ENCODE results near the gene MIB1.

The MIB1 gene

DNA sequence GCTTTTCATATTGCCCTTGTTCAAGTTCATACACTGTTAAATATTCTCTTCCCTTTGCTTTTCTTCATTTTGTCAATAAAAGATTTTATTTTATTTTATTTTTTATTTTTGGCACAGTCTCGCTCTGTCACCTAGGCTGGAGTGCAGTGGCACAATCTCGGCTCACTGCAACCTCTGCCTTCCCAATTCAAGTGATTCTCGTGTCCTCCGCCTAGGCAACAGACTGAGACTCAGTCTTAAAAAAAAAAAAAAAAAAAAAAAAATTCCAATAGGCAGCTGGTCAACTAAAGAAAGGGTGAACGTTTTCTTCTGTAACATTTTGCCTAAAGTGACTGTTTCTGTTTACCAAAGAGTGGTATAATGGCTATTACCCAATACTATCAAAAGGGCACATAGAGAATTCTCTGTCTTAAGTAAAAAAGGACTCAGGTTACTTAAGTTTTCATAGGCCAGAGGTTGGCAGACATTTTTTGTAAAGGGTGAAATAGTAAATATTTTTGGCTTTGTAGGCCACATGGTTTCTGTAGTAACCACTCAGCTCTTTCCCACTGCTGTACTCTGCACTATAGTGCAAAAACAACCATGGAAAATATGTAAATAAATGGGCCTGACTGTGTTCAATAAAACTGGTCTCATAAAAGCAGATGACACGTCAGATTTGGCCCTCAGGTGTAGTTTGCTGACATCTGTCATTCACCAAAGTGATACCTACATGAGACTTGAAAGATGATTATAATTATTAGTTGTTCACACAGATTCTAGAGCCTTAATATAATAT is 113.4 kb downstream of the MIB1 start:
- TF ChIP-seq EZH2phosphoT487 (conservative IDR thresholded peaks at IDR 0.05; ENCODE audit: low read length), result no peak
- TF ChIP-seq, protein P1, sequence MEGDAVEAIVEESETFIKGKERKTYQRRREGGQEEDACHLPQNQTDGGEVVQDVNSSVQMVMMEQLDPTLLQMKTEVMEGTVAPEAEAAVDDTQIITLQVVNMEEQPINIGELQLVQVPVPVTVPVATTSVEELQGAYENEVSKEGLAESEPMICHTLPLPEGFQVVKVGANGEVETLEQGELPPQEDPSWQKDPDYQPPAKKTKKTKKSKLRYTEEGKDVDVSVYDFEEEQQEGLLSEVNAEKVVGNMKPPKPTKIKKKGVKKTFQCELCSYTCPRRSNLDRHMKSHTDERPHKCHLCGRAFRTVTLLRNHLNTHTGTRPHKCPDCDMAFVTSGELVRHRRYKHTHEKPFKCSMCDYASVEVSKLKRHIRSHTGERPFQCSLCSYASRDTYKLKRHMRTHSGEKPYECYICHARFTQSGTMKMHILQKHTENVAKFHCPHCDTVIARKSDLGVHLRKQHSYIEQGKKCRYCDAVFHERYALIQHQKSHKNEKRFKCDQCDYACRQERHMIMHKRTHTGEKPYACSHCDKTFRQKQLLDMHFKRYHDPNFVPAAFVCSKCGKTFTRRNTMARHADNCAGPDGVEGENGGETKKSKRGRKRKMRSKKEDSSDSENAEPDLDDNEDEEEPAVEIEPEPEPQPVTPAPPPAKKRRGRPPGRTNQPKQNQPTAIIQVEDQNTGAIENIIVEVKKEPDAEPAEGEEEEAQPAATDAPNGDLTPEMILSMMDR (IDR thresholded peaks at IDR 0.05; ENCODE audit: insufficient read depth, low read length, poor library complexity, severe bottlenecking), result no peak
- no peaks in the 10 kb centered on the region for H3K79me2 ChIP-seq (ENCODE audit: insufficient read depth, low read length)
- no peaks in the 10 kb centered on the region for H3K9me2 ChIP-seq (replicated peaks; ENCODE audit: insufficient read depth, low read length)
- H4K20me1 ChIP-seq (ENCODE audit: low read depth, low read length), result no peaks in the 10 kb centered on the region
- no peaks in the 10 kb centered on the region for H3F3A ChIP-seq (ENCODE audit: insufficient read depth)
- no peak overlapping the region for H3K9ac ChIP-seq (ENCODE audit: low read length)
- H3K27me3 ChIP-seq (ENCODE audit: low read length), result no peaks in the 10 kb centered on the region
- no peak overlapping the region for H3K27ac ChIP-seq (ENCODE audit: low read depth, low read length)
- H2AFZ ChIP-seq (ENCODE audit: low read depth, low read length, severe bottlenecking), result no peak overlapping the region
- H3K9me3 ChIP-seq (ENCODE audit: insufficient read depth, low read length), result no peaks in the 10 kb centered on the region
- H3K36me3 ChIP-seq (ENCODE audit: low read length), result peaks cover 13% of the 10 kb centered on the region; the same call in 1 of the 2 replicates
- H3K4me2 ChIP-seq (ENCODE audit: low read depth, low read length, poor library complexity, severe bottlenecking), result no peak overlapping the region
- no peak overlapping the region for H3K4me3 ChIP-seq (ENCODE audit: insufficient read depth, low read length, poor library complexity, severe bottlenecking)

DNA sequence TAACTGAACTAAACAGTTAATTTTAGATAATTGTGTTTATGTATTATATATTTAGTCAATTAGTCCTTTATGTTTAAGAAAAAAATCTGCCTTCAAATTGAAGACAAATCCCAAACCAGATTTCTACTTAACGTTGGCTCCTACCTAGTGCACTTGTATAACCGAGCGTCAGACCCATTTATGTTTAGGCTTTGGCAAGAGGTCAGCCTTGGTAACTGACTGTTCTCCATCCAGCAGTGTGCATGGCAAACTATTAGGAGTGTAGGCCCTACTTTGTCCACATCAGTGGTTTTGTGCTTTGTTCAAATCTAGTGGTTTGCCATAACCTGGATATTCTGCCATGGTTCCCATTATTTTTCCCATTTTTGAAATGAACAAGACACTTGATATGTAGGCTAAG is 114.8 kb downstream of the MIB1 start:
- TF ChIP-seq, protein P1 (IDR thresholded peaks at IDR 0.05; ENCODE audit: insufficient read depth, low read length, poor library complexity, severe bottlenecking), result no peak
- TF ChIP-seq EZH2phosphoT487 (conservative IDR thresholded peaks at IDR 0.05; ENCODE audit: low read length), result no peak
- Histone ChIP-seq H3F3A (ENCODE audit: insufficient read depth) (no peaks in the 10 kb centered on the region), H4K20me1 (ENCODE audit: low read depth, low read length) (no peaks in the 10 kb centered on the region)

DNA sequence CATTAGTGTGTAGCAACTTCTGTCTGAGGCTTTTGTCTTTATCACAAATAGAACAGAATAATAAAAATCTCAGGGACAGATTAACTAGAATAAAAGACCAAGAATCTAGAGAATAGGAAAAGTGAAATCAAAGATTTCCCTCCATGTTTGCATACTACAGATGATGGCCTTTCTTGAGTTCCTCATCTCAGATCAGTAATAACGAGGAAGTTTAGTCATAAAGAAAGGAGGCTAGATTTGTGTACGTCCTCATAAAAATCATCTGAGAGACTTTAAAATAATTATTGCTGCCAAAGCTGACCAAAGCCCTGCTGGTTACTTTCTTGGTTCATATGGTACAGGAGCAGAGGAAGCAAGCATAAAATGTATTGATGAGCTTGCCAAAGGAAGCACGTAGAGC is 117.3 kb downstream of the MIB1 start:
- Histone ChIP-seq H3K9ac (ENCODE audit: low read length) (no peak overlapping the region), H3K4me3 (ENCODE audit: insufficient read depth, low read length, poor library complexity, severe bottlenecking) (no peak overlapping the region), H3K79me2 (ENCODE audit: insufficient read depth, low read length) (no peaks in the 10 kb centered on the region), H3K4me2 (ENCODE audit: low read depth, low read length, poor library complexity, severe bottlenecking) (no peak overlapping the region), H3F3A (ENCODE audit: insufficient read depth) (0 out of 2 replicates have a peak, but pooled peaks cover 4% of the 10 kb centered on the region), H4K20me1 (ENCODE audit: low read depth, low read length) (no peaks in the 10 kb centered on the region), H3K9me2 (replicated peaks; ENCODE audit: insufficient read depth, low read length) (no peaks in the 10 kb centered on the region), H3K27ac (ENCODE audit: low read depth, low read length) (no peak overlapping the region), H3K9me3 (ENCODE audit: insufficient read depth, low read length) (no peaks in the 10 kb centered on the region), H2AFZ (ENCODE audit: low read depth, low read length, severe bottlenecking) (no peak overlapping the region), H3K36me3 (ENCODE audit: low read length) (peaks cover 23% of the 10 kb centered on the region; the same call in 1 of the 2 replicates), H3K27me3 (ENCODE audit: low read length) (no peaks in the 10 kb centered on the region)
- no peak for TF ChIP-seq EZH2phosphoT487 (conservative IDR thresholded peaks at IDR 0.05; ENCODE audit: low read length)

More for the DNA sequence above, 114.8 kb downstream of the MIB1 start:
- H3K9me3 ChIP-seq (ENCODE audit: insufficient read depth, low read length), result no peaks in the 10 kb centered on the region
- H3K79me2 ChIP-seq (ENCODE audit: insufficient read depth, low read length), result no peaks in the 10 kb centered on the region
- H3K27ac ChIP-seq (ENCODE audit: low read depth, low read length), result no peak overlapping the region
- H3K36me3 ChIP-seq (ENCODE audit: low read length), result peaks cover 16% of the 10 kb centered on the region; the same call in 1 of the 2 replicates
- no peak overlapping the region for H3K4me3 ChIP-seq (ENCODE audit: insufficient read depth, low read length, poor library complexity, severe bottlenecking)
- no peak overlapping the region for H3K4me2 ChIP-seq (ENCODE audit: low read depth, low read length, poor library complexity, severe bottlenecking)
- H3K27me3 ChIP-seq (ENCODE audit: low read length), result no peaks in the 10 kb centered on the region
- H2AFZ ChIP-seq (ENCODE audit: low read depth, low read length, severe bottlenecking), result no peak overlapping the region
- no peak overlapping the region for H3K9ac ChIP-seq (ENCODE audit: low read length)
- no peaks in the 10 kb centered on the region for H3K9me2 ChIP-seq (replicated peaks; ENCODE audit: insufficient read depth, low read length)

DNA sequence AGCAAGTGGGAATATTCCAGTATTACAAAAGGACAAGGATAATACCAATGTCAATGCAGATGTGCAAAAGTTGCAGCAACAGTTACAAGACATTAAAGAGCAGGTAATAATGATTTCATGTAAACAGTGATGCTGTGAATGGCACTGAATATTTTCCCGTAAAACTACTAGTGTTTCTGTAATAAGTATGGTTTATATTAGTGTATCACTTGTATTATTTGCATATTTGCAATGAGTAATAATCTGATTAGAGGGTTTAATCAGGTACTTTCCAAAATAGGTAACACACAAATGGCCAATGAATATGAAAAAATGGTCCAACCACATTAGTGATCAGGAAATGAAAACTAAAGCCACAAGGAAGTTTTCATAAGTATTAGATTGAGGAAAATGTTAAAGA is 118.0 kb downstream of the MIB1 start:
- Histone ChIP-seq H3F3A (ENCODE audit: insufficient read depth) (0 out of 2 replicates have a peak, but pooled peaks cover 4% of the 10 kb centered on the region), H3K9ac (ENCODE audit: low read length) (no peak overlapping the region), H3K9me2 (replicated peaks; ENCODE audit: insufficient read depth, low read length) (no peaks in the 10 kb centered on the region), H3K9me3 (ENCODE audit: insufficient read depth, low read length) (no peaks in the 10 kb centered on the region), H3K79me2 (ENCODE audit: insufficient read depth, low read length) (no peaks in the 10 kb centered on the region), H3K4me2 (ENCODE audit: low read depth, low read length, poor library complexity, severe bottlenecking) (no peak overlapping the region), H3K27me3 (ENCODE audit: low read length) (no peaks in the 10 kb centered on the region), H3K27ac (ENCODE audit: low read depth, low read length) (no peak overlapping the region), H3K4me3 (ENCODE audit: insufficient read depth, low read length, poor library complexity, severe bottlenecking) (no peak overlapping the region), H4K20me1 (ENCODE audit: low read depth, low read length) (no peaks in the 10 kb centered on the region), H2AFZ (ENCODE audit: low read depth, low read length, severe bottlenecking) (no peak overlapping the region), H3K36me3 (ENCODE audit: low read length) (peaks cover 23% of the 10 kb centered on the region; the same call in 1 of the 2 replicates)
- TF ChIP-seq, protein P1 (IDR thresholded peaks at IDR 0.05; ENCODE audit: insufficient read depth, low read length, poor library complexity, severe bottlenecking), result no peak
- no peak for TF ChIP-seq EZH2phosphoT487 (conservative IDR thresholded peaks at IDR 0.05; ENCODE audit: low read length)

Data from SU-DHL-6 (cell line).